OCI-LY1 (cell line): ENCODE measurements around the gene PLCD3.

Experiments
- EZH2 ChIP-seq: fragments of 200-600 bp; sonication (generic), shearing (Covaris generic); IDR thresholded peaks from 2 replicates; pipeline ENCODE4 v1.8.0; 2017; ENCODE audit warnings: borderline replicate concordance, mixed run types, mild to moderate bottlenecking, antibody characterized with exemption, low read length, moderate library complexity, mixed read lengths
- TF ChIP-seq, protein P1 (sequence below): fragments of 200-600 bp; sonication (generic), shearing (Covaris generic); IDR thresholded peaks from 2 replicates; pipeline ENCODE4 v1.5.1; 2017; ENCODE audit warnings: mild to moderate bottlenecking, antibody characterized with exemption, low read length, moderate library complexity, mixed read lengths

DNA sequence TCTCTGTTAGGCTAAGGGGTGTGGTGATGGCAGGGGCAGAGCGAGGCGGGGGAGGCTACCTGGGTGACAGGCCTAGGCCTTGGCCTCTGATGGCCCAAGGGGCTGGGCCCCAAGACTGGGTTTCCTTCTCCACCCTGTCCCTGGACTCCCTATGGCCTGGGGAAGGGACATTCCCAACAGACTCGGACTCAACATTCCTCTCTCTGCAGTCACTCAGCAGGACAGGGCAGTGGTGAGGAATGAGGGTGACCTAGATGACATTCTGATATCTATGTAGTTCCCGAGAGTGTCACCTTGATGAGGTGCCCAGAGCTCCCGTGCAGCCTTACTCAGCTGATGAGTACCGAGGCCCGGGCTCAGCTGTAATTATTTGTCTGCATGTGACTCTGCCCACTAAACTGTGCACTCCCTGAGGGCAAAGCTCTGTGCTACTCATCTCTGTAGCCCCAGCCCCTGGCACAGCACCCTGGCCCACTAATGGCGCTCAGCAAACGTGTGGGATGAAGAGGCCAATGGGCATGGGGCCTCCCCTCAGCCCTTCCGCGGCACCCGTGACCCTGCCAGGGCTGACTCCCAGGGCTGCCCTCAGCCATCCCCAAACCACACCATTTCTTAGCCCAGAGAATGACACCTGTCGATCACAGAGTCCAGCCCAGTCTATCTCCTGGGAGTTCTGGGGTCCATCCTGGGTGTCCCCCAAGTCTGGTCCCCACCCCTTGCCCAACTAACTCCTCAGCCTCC lies 2.2 kb downstream of the PLCD3 start:
- TF ChIP-seq, protein P1, sequence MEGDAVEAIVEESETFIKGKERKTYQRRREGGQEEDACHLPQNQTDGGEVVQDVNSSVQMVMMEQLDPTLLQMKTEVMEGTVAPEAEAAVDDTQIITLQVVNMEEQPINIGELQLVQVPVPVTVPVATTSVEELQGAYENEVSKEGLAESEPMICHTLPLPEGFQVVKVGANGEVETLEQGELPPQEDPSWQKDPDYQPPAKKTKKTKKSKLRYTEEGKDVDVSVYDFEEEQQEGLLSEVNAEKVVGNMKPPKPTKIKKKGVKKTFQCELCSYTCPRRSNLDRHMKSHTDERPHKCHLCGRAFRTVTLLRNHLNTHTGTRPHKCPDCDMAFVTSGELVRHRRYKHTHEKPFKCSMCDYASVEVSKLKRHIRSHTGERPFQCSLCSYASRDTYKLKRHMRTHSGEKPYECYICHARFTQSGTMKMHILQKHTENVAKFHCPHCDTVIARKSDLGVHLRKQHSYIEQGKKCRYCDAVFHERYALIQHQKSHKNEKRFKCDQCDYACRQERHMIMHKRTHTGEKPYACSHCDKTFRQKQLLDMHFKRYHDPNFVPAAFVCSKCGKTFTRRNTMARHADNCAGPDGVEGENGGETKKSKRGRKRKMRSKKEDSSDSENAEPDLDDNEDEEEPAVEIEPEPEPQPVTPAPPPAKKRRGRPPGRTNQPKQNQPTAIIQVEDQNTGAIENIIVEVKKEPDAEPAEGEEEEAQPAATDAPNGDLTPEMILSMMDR = no peak
- TF ChIP-seq EZH2 = no peak
